PC-9 (cell line): Measurements from ENCODE around the gene KIN.

ENCODE experiments used
- CTCF ChIP-seq: fragments of 200-600 bp; sonication (generic); conservative IDR thresholded peaks from 2 replicates; pipeline ENCODE4 v1.6.1; 2017; ENCODE audit warnings: mixed run types, antibody characterized with exemption, mild to moderate bottlenecking, moderate library complexity
- EZH2 ChIP-seq: fragments of 200-600 bp; sonication (generic); IDR thresholded peaks from 2 replicates; pipeline ENCODE4 v1.8.0; 2017; ENCODE audit warnings: antibody characterized with exemption, low read depth

GRCh38 chr10:7787857-7788638, at the start of gene KIN, which contains the start of gene ATP5F1C:
- TF ChIP-seq CTCF (no peak), EZH2 (no peak)
